HepG2 (cell line): Measurements from ENCODE around the gene LYRM4. TPM values are rescaled to one million over a fixed set of nuclear protein-coding genes. Genes with fewer than 3 reads are reported as not detected.
A peak's percentile ranks its signal among the peaks of the same experiment; 100 is the strongest.

Experiments used
- ATF4 ChIP-seq, 2 experiments: fragments of 450-650 bp in 1 of 2; sonication (generic) in 1 of 2; formaldehyde crosslinking; IDR thresholded peaks; 2 replicates each; pipeline versions ENCODE4 v1.5.0 to v1.8.0; 2020 to 2022; ENCODE audit warnings: mild to moderate bottlenecking in 1 of 2, missing genetic modification reagents in 1 of 2
- BRCA1 ChIP-seq: sonication (generic); formaldehyde crosslinking; IDR thresholded peaks from 2 replicates; pipeline ENCODE4 v1.4.0; 2020; ENCODE audit warnings: missing genetic modification reagents
- ESRRA ChIP-seq: sonication (generic); formaldehyde crosslinking; IDR thresholded peaks from 2 replicates; pipeline ENCODE4 v1.5.1; 2020; ENCODE audit warnings: mild to moderate bottlenecking, low read depth, missing genetic modification reagents
- GTF2F1 ChIP-seq: fragments of 150-350 bp; IDR thresholded peaks from 2 replicates; pipeline ENCODE4 v1.6.1; 2014; ENCODE audit warnings: low read length
- MEF2D ChIP-seq: sonication (generic); formaldehyde crosslinking; IDR thresholded peaks from 2 replicates; pipeline ENCODE4 v1.5.1; 2020; ENCODE audit warnings: mild to moderate bottlenecking, missing genetic modification reagents
- NFIC ChIP-seq: IDR thresholded peaks from 2 replicates; pipeline ENCODE4 v1.6.1; 2012; ENCODE audit warnings: mild to moderate bottlenecking, low read length, inconsistent platforms
- NKX3-1 ChIP-seq: sonication (generic); formaldehyde crosslinking; IDR thresholded peaks from 2 replicates; pipeline ENCODE4 v1.5.0; 2020; ENCODE audit warnings: missing genetic modification reagents
- POLR2G ChIP-seq: fragments of 200-400 bp; formaldehyde crosslinking; IDR thresholded peaks from 2 replicates; pipeline ENCODE4 v1.6.1; 2018; ENCODE audit warnings: mild to moderate bottlenecking, low read depth, low read length, moderate library complexity
- RXRA ChIP-seq: sonication (generic); formaldehyde crosslinking; IDR thresholded peaks from 2 replicates; pipeline ENCODE4 v1.5.1; 2020; ENCODE audit warnings: missing genetic modification reagents
- ZBTB21 ChIP-seq: sonication (generic); formaldehyde crosslinking; IDR thresholded peaks from 2 replicates; pipeline ENCODE4 v1.4.0; 2020; ENCODE audit warnings: missing genetic modification reagents
- ZC3H4 ChIP-seq: sonication (generic); formaldehyde crosslinking; IDR thresholded peaks from 2 replicates; pipeline ENCODE4 v1.4.0; 2020; ENCODE audit warnings: missing genetic modification reagents, borderline replicate concordance
- ZNF274 ChIP-seq: sonication (generic); formaldehyde crosslinking; IDR thresholded peaks from 2 replicates; pipeline ENCODE4 v1.5.1; 2020; ENCODE audit warnings: mild to moderate bottlenecking, missing genetic modification reagents
- ZNF737 ChIP-seq: sonication (generic); formaldehyde crosslinking; IDR thresholded peaks from 2 replicates; pipeline ENCODE4 v1.5.0; 2020; ENCODE audit warnings: missing genetic modification reagents, mild to moderate bottlenecking, borderline replicate concordance
- polyA plus RNA-seq, 8 experiments: library from polyadenylated mRNA; depleted of rRNA in 3 of 8; stranded (reverse) in 7 of 8; unstranded in 1 of 8; fragments of >200 nt; fragmentation: Illumina TruSeq in 4 of 8; extraction: Trizol in 4 of 8; gene quantifications; 2 replicates each; pipeline versions ENCODE4 v1.2.1 to v1.2.3, GENCODE V29; 2011 to 2016; ENCODE audit warnings: low read depth in 4 of 8, missing spikeins in 1 of 8, mixed read lengths in 1 of 8; ENCODE audit not compliant: insufficient read depth in 1 of 8
- total RNA-seq, 5 experiments: library from RNA; depleted of rRNA; stranded (reverse); fragments of >200 nt; fragmentation: Illumina TruSeq; extraction: Trizol; gene quantifications; 2 replicates each; pipeline ENCODE4 v1.2.3, GENCODE V29; 2016; ENCODE audit warnings: low read depth in 1 of 5
- TF ChIP-seq, protein P1 (sequence below), 2 experiments: IDR thresholded peaks; 2 replicates each; pipeline ENCODE4 v1.6.1; 2011 to 2012; ENCODE audit warnings: low read length in 2 of 2, borderline replicate concordance in 1 of 2, low read depth in 1 of 2, mild to moderate bottlenecking in 1 of 2, moderate library complexity in 1 of 2
- TF ChIP-seq, protein P2 (sequence below), 2 experiments: sonication (generic) in 1 of 2; formaldehyde crosslinking in 1 of 2; IDR thresholded peaks; 2 replicates each; pipeline versions ENCODE4 v1.6.1 to v1.9.0; 2014 to 2022; ENCODE audit warnings: antibody characterized with exemption in 1 of 2, borderline replicate concordance in 1 of 2, inconsistent platforms in 1 of 2, low read depth in 1 of 2, missing genetic modification reagents in 1 of 2
- TF ChIP-seq, protein P3 (sequence below): sonication (generic); formaldehyde crosslinking; IDR thresholded peaks from 2 replicates; pipeline ENCODE4 v1.8.1; 2023; ENCODE audit warnings: mild to moderate bottlenecking, missing genetic modification reagents, borderline replicate concordance

Gene LYRM4
- total and polyA plus RNA-seq, 2 of the 13 experiments (the other 11 are each of a cell fraction or from before 2014, with no cell fraction given): 64.6 to 67.5 TPM

DNA sequence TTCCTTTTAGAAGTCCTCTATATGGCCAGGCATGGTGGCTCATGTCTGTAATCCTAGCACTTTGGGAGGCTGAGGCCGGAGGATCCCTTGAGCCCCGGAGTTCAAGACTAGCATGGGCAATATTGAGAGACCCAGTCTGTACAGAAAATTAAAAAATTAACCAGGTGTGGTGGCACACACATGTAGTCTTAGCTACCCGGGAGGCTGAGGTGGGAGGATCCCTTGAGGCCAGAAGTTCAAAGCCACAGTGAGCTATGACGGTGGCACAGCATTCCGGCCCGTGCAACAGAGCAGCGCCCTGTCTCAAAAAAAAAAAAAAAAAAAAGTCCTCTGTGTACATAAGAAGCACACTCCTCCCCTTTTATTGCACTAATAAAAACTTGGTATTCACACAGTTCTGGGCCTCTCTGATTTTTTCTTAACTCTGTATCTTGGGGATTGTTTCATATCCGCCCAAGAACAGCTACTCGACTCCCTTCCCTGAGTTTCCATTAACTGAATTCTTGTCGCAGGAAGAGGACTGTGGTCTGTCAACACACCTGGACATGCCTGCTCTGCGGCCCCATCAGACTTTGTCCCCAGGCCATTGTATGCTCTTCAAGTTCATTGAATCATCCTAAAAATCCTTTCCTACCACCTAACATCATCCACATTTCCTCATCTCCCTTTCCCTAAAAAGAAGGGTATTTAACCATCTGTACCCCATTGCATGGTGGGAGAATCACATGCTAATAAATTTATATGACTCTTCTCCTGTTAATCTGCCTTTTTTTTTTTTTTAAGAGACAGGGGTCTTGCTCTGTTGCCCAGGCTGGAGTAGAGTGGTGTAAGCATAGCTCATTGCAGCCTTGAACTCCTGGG, 201.5 kb downstream of the LYRM4 start (continued):
- TF ChIP-seq, protein P1, sequence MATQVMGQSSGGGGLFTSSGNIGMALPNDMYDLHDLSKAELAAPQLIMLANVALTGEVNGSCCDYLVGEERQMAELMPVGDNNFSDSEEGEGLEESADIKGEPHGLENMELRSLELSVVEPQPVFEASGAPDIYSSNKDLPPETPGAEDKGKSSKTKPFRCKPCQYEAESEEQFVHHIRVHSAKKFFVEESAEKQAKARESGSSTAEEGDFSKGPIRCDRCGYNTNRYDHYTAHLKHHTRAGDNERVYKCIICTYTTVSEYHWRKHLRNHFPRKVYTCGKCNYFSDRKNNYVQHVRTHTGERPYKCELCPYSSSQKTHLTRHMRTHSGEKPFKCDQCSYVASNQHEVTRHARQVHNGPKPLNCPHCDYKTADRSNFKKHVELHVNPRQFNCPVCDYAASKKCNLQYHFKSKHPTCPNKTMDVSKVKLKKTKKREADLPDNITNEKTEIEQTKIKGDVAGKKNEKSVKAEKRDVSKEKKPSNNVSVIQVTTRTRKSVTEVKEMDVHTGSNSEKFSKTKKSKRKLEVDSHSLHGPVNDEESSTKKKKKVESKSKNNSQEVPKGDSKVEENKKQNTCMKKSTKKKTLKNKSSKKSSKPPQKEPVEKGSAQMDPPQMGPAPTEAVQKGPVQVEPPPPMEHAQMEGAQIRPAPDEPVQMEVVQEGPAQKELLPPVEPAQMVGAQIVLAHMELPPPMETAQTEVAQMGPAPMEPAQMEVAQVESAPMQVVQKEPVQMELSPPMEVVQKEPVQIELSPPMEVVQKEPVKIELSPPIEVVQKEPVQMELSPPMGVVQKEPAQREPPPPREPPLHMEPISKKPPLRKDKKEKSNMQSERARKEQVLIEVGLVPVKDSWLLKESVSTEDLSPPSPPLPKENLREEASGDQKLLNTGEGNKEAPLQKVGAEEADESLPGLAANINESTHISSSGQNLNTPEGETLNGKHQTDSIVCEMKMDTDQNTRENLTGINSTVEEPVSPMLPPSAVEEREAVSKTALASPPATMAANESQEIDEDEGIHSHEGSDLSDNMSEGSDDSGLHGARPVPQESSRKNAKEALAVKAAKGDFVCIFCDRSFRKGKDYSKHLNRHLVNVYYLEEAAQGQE (IDR thresholded peaks at IDR 0.05; ENCODE audit: borderline replicate concordance in 1 of 2, low read depth in 1 of 2, low read length in 2 of 2): no peak
- TF ChIP-seq ZNF274 (CRISPR knock-in tag) (no peak), MEF2D (CRISPR knock-in tag) (peak; percentile 87), RXRA (CRISPR knock-in tag) (no peak; the same call in 1 of the 2 replicates), NFIC (peak; percentile 90), ZBTB21 (CRISPR knock-in tag) (peak; percentile 66; the same call in 1 of the 2 replicates), BRCA1 (CRISPR knock-in tag) (peak; percentile 52; the same call in 1 of the 2 replicates), POLR2G (no peak), ZC3H4 (CRISPR knock-in tag) (no peak), GTF2F1 (no peak), ZNF737 (CRISPR knock-in tag) (no peak), ESRRA (peak; percentile 78), NKX3-1 (CRISPR knock-in tag) (peak; percentile 53; the same call in 1 of the 2 replicates), ATF4 (CRISPR knock-in tag; IDR thresholded peaks at IDR 0.05) (peak in 1 of 2 experiments; percentile 85; a peak in 2 of 4 replicates)
- TF ChIP-seq, protein P2, sequence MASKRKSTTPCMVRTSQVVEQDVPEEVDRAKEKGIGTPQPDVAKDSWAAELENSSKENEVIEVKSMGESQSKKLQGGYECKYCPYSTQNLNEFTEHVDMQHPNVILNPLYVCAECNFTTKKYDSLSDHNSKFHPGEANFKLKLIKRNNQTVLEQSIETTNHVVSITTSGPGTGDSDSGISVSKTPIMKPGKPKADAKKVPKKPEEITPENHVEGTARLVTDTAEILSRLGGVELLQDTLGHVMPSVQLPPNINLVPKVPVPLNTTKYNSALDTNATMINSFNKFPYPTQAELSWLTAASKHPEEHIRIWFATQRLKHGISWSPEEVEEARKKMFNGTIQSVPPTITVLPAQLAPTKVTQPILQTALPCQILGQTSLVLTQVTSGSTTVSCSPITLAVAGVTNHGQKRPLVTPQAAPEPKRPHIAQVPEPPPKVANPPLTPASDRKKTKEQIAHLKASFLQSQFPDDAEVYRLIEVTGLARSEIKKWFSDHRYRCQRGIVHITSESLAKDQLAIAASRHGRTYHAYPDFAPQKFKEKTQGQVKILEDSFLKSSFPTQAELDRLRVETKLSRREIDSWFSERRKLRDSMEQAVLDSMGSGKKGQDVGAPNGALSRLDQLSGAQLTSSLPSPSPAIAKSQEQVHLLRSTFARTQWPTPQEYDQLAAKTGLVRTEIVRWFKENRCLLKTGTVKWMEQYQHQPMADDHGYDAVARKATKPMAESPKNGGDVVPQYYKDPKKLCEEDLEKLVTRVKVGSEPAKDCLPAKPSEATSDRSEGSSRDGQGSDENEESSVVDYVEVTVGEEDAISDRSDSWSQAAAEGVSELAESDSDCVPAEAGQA (IDR thresholded peaks at IDR 0.05; ENCODE audit: low read depth): peak; percentile 66; the same call in 1 of the 2 replicates
- TF ChIP-seq, protein P2 (CRISPR knock-in tag; IDR thresholded peaks at IDR 0.05; ENCODE audit: borderline replicate concordance): no peak
- TF ChIP-seq, protein P3, sequence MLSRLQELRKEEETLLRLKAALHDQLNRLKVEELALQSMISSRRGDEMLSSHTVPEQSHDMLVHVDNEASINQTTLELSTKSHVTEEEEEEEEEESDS (CRISPR knock-in tag): no peak
